ENCODE results near the gene GDF10. TPM values are rescaled to one million over a fixed set of nuclear protein-coding genes. Genes with fewer than 3 reads are reported as not detected.

GDF10 gene
- total and polyA plus RNA-seq, 2 of the 8 experiments (the other 6 are each of a cell fraction or from before 2014, with no cell fraction given) = 0.19 to 0.32 TPM

GRCh38 chr10:47357911-47358310 is 57.9 kb downstream of the GDF10 start:
- 92% methylated on average over 3 of the region's 3 CpGs; no CpG with 5 or more reads in 1 of the 2 experiments for WGBS, 2 experiments (ENCODE audit: extremely low coverage in 1 of 2, insufficient coverage in 1 of 2, insufficient read length in 1 of 2, insufficient replicate concordance in 2 of 2, low coverage in 1 of 2, low lambda C conversion rate in 2 of 2, missing lambda C conversion rate in 1 of 2)
- H3K79me2 ChIP-seq (ENCODE audit: control insufficient read depth in 1 of 2, insufficient read depth in 2 of 2, low read length in 2 of 2) = no peaks in the 10 kb centered on the region
- no peaks in the 10 kb centered on the region for H3K9me3 ChIP-seq (ENCODE audit: insufficient read depth in 2 of 2, low read depth in 1 of 2, low read length in 1 of 2)
- no peak overlapping the region for H3K56ac ChIP-seq (replicated peaks; ENCODE audit: insufficient read length, low read depth, low read length)
- POLR2A ChIA-PET (ENCODE audit: partially characterized antibody) = no interaction called here
- H4K5ac ChIP-seq (ENCODE audit: insufficient read length, low read depth, low read length) = no peak overlapping the region
- no peak overlapping the region for H4K91ac ChIP-seq (replicated peaks; ENCODE audit: insufficient read length, low read length)
- H3K27me3 ChIP-seq (replicated peaks in 1 of 4; ENCODE audit: control insufficient read depth in 3 of 4, extremely low read depth in 1 of 4, insufficient read depth in 3 of 4, low read length in 3 of 4) = no peaks in the 10 kb centered on the region; a peak in 1 of 7 replicates
- H3K14ac ChIP-seq (ENCODE audit: insufficient read length) = no peak overlapping the region
- no peak overlapping the region for H3K9ac ChIP-seq (replicated peaks in 1 of 4; ENCODE audit: extremely low read depth in 1 of 4, low read depth in 3 of 4, low read length in 3 of 4)
- no peaks in the 10 kb centered on the region for H3K36me3 ChIP-seq (ENCODE audit: control insufficient read depth in 2 of 4, insufficient read depth in 4 of 4, low read length in 3 of 4)
- H2BK15ac ChIP-seq (ENCODE audit: low read length) = no peak overlapping the region
- FAIRE-seq (no peak), DNase-seq (ENCODE audit: low read depth in 1 of 2, low spot score in 2 of 2) (no peak)
- no peak overlapping the region for H3K23ac ChIP-seq (ENCODE audit: insufficient read length)
- H2AK5ac ChIP-seq (ENCODE audit: low read depth, low read length) = no peak overlapping the region
- no peaks in the 10 kb centered on the region for H4K20me1 ChIP-seq (replicated peaks in 1 of 2; ENCODE audit: control insufficient read depth in 1 of 2, insufficient read depth in 2 of 2, low read length in 2 of 2)
- no peak overlapping the region for H3K4me2 ChIP-seq (ENCODE audit: insufficient read depth in 1 of 2, low read depth in 2 of 2, low read length in 2 of 2)
- no peak overlapping the region for H2BK12ac ChIP-seq (ENCODE audit: low read depth, low read length)
- H3K27ac ChIP-seq (ENCODE audit: low read depth, low read length) = no peak overlapping the region
- H2BK120ac ChIP-seq (replicated peaks; ENCODE audit: low read depth, low read length) = no peak overlapping the region
- no peak overlapping the region for H4K8ac ChIP-seq (ENCODE audit: extremely low read depth, insufficient read depth, low read length)
- no peaks in the 10 kb centered on the region for H3K23me2 ChIP-seq (ENCODE audit: low read depth, low read length)
- no peak overlapping the region for H2BK20ac ChIP-seq (ENCODE audit: low read length)
- no peak overlapping the region for H3K4me3 ChIP-seq (ENCODE audit: extremely low read depth in 1 of 4, insufficient read depth in 2 of 4, low read depth in 3 of 4, low read length in 4 of 4)
- H3K4me1 ChIP-seq (replicated peaks in 1 of 4; ENCODE audit: control insufficient read depth in 3 of 4, insufficient read depth in 4 of 4, low read length in 3 of 4) = no peaks in the 10 kb centered on the region
- no peak overlapping the region for H3K4ac ChIP-seq (replicated peaks; ENCODE audit: insufficient read length, low read depth, low read length)
- no peak overlapping the region for H2BK5ac ChIP-seq (ENCODE audit: low read depth, low read length)
- no peaks in the 10 kb centered on the region for H3K79me1 ChIP-seq (ENCODE audit: low read depth, low read length)
- H3K18ac ChIP-seq (ENCODE audit: extremely low read depth, low read length) = no peak overlapping the region
- no peak overlapping the region for H2AFZ ChIP-seq (ENCODE audit: low read length)
- CTCF ChIA-PET (ENCODE audit: partially characterized antibody) = interaction anchor here (1.0 to 8.9 kb wide), 5 partner anchors 11 to 262 kb away, joined by 3 to 132 read pairs (median 6); partner anchors contain the start of gene RBP3
- TF ChIP-seq CHD1 (IDR thresholded peaks at IDR 0.05; ENCODE audit: low read depth, low read length) = no peak
- TF ChIP-seq CTCF (IDR thresholded peaks at IDR 0.05; ENCODE audit: control extremely low read depth in 1 of 3, insufficient read depth in 1 of 3, low read depth in 1 of 3, low read length in 3 of 3) = no peak
- TF ChIP-seq E2F6 (IDR thresholded peaks at IDR 0.05) = no peak
- no peak for TF ChIP-seq RAD21 (IDR thresholded peaks at IDR 0.05 in 1 of 2, conservative IDR thresholded peaks at IDR 0.05 in 1 of 2; ENCODE audit: low read depth in 2 of 2, low read length in 2 of 2)
- TF ChIP-seq SIRT6 (IDR thresholded peaks at IDR 0.05; ENCODE audit: low read length) = no peak
- no peak for TF ChIP-seq BRCA1 (IDR thresholded peaks at IDR 0.05; ENCODE audit: low read depth, low read length)
- TF ChIP-seq PHF8 (conservative IDR thresholded peaks at IDR 0.05; ENCODE audit: low read depth, low read length) = no peak
- TF ChIP-seq SP1 (IDR thresholded peaks at IDR 0.05; ENCODE audit: low read depth, low read length) = no peak
- no peak for TF ChIP-seq HDAC2 (IDR thresholded peaks at IDR 0.05; ENCODE audit: borderline replicate concordance in 1 of 2, low read depth in 2 of 2, low read length in 2 of 2)
